TTC549 (cell line): ENCODE data around the gene PAEP.

Source experiments
- FAIRE-seq: peaks from 2 replicates; lab custom pipeline; 2012; peaks lifted over from hg19 to GRCh38; lab: Jason Lieb, UNC

The PAEP gene

DNA sequence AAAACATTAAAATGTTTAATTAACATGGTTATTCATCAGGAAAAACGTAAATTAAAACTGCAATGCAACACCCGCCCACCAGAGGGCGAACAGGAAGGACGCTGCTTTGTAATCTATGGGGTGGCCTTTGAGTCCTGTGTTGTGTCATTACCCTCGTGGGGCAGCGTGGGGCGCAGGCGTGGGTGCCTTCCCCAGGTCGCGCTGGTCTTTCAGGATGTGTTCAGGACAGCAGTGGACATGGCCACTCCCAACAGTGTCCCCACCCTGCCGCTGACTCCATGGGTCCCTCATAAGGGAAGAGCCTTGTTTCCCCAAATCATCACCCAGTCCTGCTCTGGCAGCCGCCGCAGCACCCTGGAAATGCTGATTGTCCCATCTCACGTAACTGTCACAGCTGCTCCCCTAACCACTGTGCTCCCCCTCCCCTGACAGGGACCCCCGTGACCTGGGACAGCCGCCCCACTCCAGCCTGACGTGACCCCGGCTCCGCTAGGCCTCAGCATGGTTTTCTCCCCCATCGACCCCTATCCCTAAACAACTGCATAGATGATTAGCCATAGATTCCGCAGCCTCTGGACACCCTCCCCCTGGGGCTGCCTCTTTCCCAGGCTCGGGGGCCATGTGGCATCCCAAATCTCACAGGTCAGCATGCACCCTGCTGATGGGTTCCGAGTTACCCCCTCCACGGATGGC is 41.4 kb downstream of the PAEP start:
- no peak for FAIRE-seq

DNA sequence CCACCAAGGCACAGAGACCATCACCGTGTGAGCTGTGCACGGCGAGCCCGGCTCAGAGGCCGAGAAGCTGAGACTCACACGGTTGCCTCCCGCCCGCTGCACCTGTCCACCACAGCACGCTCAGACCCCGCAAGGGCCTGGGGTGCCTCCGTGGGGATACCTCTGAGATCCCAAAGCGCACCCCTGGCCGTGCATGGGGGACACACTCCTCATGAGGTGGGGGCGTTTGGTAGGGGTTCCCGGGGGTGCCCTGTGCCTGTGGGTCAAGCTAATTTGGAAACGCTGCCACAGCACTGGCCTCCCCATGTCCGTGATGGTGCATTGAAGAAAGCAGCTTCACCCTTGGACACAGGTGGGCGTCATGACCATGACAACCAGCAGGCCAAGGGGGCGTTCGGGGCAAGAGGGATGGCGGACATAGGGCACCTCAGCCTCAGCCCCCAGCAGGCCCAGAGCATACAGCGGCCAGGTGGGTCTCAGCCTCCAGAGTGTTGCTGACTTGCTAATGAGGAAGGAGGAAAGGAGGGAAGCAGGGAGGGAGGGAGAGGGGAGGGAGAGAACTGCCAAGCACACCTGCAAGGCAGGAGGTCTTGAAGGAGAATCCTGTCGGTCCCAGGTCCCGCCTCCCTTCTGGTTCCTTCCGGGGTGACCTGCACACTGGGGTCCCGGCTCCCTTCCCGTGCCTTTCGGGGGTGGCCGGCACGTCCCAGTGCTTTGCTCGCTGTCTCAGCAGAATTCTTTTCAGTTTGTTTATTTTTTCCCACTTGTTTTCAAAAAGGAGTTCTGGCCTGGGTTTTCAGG is 43.1 kb downstream of the PAEP start:
- FAIRE-seq = no peak

DNA sequence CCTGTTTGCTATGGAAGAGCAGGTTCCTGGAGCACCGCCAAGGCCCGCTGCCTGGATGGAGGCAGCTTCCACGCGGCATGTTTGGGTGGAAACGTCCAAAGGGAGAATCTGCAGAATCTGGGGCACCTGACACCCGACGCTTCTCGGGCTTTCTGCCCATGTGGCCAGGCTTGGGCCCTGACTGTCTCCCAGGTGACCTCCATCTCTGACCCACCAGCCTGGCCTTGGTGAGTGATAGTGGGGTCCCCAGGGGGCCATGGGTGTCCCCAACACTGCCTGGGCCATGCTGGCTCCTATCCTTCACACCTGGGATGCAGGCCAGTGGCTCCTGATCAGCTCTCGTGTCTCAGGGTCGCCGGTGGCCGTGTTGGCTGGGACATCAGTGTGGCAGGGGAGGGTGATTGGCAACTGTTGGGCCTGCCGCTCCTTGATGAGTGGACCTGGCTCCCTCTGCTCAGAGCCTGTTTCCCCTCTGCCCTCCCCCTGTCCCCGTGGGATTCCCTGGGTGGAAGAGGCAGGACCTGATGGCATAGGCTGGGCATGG is 43.8 kb downstream of the PAEP start:
- no peak for FAIRE-seq

DNA sequence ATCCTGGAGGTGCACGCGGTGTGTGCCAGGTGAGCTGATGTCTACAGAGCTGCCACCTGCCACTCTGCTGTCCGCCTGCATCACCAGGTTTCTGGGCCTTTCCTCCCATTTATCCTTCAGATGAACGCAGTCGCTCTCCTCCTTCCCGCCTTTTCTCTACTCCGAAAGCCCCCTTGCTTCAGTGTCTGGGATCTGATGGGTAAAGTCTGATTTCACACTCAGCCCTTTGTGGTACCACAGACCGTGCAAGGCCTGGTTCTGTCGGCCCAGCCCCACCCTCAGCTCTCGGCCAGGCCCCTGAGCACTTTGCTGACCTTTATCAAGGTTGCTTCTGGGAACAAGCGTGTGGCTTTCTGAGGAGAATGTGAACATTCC is 45.3 kb downstream of the PAEP start:
- FAIRE-seq = no peak

DNA sequence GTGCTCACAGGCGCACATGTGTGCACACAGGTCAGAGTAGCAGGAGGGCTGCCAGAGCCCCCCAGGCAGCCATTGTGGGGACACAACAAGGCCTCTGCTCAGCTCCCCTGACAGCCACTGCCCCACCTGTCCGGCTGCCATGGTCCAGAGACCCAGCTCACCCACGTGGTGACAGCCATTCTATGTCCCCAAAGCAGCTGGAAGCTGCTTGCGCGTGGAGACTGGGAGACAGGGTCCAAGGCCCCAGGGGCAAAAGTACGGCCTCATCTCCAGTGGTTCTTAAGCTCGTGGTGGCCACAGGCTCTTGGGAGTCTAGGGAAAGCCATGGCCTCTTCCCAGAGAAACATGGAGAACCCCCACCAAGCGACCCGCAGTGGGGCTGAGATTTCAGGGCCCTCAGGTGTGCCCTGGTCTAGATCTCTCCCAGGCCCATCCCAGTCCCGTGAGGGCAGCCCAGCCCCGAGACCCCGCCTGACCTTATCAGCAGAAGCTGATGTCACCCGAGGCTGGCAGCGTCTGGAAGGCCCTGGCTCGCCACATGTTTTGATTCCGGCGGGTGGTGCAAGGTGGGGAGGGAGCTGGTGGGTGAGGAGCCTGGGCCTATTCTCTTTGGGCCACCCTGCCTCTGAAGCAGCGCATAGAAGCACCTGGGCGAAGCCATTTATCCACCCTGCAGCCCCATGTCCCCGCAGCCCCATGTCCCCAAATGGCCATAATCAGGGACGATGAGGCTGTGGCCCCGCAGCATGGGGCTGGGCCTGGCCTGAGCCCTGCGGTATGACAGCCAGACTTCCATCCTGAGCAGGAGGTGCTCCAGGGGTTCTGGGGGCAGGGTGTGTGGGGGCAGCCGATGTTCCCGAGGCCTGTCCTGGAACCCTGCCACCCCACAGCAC is 46.1 kb downstream of the PAEP start:
- FAIRE-seq = no peak

DNA sequence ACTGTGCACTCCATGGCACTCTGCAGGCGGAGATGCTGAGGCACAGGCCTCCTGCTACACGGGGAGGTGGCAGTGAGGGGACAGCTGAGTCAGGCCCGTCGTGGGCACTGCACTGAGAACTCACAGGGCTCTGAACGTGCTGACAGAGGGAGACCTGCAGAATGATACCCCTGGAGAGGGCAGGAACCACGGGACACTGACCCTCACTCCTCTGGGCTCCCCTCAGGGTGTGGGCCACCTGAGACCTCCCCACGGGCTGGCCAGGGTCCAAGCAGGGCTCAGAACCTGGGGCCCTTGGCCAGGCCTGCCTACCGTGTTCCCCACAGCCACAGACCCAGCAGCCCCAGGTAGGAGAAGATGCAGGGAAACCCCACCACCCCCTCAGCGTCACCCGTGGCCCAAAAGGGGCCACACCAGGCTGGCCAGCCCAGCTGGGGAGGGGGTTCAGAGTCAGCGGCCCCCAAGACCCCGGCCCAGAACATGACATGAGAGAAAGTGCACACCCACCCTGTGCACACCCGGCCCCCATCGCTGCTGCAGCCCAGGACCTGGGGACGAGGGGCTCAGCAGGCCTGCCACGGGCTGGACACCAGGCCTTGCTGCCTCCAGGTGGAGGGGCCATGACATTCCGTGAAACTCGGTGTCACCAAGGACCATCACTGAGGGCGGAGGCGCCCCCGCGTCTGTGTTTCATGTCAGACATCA is 46.9 kb downstream of the PAEP start:
- no peak for FAIRE-seq

DNA sequence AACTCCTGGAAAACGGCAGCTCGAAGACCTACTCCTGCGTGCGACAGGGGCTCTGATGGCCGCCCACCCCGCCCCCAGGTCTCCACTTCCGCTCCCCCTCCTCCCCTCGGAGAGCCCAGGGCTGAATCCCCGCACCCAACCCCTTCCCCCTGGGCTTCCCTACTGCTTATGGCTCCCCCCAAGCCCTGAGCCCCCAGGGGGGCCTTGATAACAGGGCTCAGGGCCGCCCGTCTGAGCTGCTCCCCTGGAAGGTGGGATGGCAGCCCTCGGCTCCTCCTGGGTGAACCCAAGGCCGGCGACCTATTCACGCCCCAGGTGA is 47.4 kb downstream of the PAEP start:
- FAIRE-seq = no peak

DNA sequence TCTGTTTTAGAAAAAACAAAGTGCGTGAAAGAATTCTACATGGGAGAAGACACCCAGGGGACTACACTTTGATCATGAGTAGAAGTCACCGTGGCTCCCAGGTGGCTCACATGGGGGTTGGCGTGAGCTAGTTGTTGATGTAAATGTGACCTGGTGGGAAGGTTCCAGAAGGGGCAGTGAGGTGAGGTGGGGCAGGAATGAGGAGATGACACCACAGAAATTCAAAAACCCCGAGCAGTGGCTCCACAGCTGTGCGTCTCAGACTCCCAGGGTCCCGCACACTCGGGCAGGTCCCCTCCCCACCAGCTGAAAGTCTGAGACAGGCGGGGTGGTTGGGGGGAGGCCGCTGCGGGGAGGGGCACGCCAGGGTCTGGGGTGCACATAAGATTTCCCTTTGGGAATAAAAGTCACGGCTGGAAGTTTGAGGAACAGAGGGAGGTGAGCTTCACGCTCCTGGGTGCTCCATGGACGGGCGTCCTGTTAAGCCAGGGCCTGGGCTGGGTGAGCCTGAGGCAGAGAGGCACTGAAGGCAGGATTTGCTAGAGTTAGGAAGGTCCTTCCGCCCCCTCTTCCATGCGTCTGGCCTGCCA is 47.9 kb downstream of the PAEP start:
- FAIRE-seq = no peak

DNA sequence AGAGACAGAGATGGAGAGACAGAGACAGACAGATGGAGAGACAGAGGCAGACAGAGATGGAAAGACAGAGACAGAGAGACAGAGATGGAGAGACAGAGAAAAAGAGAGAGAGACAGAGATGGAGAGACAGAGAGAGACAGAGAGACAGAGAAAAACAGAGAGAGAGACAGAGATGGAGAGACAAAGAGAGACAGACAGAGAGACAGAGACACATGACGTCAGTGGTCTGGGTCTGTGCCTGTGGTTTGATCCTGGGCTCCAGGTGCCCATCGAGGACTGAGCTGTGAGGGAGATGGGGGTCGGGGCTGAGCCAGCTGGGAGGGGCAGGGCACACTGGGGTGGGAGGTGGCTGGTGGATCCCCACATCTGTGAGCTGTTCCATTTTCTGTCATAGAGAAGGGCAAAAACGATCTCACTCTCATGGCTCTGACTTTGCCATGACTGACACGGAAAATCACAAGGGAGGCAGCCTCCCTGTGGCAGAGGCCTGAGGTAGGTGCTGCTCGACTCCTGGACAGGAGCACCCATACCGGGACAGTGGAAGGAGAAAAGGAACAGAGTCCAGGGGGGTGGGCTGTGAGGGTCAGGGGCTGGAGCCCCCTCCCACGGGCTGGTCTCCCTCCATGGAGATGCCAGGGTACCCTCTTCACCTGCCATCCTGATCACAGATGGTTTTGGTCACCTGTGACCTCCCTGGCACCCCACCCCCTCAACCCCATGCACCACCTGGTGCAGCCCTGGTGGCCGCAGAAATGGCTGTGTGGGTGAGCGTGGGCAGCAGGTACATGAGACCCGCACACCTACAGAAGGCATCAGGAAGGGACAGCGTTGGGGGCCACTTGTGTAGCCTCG is 49.0 kb downstream of the PAEP start:
- no peak for FAIRE-seq

DNA sequence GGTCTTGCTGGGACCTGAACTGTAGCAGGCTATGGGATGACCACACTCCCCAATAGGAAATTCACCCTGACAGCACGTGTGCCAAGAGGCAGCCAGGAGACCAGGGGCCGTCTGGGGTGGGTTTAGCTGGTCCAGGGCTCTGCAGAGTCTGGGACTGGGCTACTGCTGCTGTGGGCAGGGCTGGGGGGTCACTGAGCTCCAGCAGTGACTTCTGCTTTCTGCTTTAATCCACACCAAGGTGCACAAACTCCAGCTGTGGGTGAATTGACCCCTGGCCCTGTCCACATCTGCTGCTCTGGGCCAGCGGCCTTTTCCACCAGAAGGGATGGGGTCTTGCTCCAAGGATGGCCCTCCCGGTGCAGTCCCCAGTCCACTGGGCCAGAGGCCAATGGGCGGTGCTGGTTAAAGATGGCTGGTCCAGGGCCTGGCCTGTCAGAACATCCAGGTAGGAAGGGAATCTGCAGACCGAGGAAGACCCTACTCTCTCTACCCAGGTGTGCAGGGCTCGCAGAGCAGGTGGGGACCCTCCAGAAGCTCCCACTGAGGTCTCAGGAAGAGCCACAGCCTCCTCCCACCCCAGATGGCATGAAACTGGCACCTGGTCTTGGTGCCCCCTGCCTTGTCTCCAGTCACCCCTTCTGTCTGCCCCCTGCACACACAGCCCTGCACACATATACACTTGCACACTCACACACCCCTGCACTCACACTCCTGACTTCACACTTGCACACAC is 49.8 kb downstream of the PAEP start:
- no peak for FAIRE-seq

DNA sequence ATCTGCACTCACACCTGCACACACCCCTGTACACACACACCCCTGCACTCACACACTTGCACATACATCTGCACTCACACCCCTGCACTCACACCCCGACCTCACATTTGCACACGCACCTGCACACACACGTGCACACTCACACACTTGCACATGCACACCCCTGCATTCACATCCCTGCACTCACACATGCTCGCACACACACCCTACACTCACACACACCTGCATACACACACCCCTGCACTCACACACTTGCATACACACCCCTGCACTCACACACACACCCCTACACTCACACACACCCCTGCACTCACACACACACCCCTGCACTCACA is 50.3 kb downstream of the PAEP start:
- FAIRE-seq = no peak

DNA sequence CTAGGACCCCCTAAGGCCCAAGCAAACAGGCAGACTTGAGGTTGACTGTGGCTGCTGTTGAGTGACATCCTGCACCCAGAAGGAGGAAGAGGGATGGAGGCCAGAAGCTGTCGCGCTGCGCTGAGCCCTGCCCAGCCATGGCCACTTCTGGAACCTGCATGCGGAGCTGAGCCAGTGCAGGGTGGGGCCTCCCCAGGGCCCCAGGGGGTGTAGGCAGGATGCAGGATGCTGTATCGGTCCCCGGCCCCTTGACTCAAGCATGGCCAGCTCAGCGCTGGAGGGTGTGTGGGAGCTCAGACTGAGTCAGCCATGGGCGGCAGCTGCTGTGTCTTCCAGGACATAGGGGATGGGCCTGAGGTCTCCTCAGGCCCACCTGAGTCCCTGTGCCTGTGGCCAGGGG is 50.9 kb downstream of the PAEP start:
- FAIRE-seq = no peak

DNA sequence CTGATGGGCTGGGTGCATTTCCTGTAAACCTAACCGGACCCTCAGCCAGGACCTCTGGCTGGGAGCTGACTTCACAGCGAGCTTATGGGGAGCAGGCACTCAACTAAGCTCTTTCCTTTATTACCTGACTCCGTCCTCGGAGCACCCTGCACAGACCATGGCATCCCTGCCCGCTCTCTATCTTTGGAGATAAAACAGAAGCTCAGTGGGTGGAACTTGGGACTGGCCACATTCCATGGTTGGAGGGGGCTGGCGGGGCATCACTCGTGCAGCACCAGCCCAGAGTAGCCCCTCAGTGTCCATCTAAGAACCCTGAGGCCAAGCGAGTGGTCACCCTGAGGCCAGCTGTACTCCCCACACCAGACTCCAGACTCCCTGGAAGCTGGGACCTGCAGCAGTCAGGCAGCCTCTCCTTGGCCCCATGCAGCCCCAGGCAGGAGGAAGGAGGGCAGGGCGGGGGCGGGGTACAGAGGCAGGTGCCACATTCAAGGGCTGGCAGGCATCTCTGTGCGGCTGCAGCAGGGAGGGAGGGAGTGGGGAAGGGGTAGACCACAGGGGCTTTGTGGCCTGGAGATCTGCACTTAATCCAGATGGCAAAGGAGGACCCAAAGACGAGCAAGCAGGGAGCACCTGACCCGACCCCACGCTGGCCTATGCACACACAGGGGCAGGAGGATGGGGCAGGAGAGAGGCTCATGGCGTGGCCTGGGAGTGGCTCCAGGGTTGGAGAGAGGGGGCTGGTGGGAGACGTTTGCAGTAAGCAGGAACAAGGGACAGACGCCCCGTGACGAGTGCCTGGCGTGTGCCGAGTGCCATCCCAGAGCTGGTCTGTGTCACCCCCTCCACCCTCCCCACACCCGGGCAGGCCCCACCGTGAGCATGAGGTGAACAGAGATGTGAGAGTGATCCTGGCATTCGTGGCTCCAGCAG is 51.7 kb downstream of the PAEP start:
- no peak for FAIRE-seq

DNA sequence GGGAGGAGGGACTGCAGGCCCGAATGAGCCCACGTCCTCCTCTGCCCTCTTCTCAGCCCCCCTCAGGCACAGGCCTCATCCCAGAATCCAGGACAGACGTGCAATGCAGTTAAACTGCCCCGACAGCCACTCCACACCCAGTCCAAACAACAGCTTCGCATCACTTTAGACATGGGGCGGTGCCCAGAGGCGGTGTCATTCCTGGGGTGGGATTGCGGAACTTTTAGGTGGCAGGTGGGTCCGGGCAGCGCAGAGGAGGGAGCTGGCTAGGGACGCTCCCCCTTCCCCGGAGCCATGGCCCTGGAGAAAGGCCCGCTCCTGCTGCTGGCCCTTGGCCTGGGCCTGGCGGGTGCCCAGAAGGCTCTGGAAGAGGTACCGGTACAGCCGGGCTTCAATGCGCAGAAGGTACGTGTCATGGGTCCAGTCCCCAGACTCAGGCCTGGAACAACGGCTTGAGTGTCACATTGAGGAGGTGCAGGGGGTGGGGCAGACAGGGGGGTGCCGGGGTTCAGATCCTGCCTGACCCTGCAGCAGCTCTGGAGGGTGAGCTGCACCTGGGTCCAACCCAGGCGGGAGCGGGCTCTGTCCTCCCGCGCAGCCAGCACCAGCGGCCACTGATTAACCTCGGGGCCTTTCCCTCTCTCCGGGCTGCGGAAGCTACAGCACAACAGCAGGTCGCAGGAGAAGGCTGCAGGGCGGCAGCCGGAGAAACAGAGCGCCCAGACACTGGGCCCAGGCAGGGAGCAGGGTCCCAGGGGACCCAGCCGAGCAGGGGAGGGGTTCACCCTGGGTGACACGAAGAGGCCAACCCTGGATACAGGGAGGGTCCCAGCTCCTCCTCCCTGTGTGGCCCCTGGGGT is 52.6 kb downstream of the PAEP start:
- FAIRE-seq = no peak

DNA sequence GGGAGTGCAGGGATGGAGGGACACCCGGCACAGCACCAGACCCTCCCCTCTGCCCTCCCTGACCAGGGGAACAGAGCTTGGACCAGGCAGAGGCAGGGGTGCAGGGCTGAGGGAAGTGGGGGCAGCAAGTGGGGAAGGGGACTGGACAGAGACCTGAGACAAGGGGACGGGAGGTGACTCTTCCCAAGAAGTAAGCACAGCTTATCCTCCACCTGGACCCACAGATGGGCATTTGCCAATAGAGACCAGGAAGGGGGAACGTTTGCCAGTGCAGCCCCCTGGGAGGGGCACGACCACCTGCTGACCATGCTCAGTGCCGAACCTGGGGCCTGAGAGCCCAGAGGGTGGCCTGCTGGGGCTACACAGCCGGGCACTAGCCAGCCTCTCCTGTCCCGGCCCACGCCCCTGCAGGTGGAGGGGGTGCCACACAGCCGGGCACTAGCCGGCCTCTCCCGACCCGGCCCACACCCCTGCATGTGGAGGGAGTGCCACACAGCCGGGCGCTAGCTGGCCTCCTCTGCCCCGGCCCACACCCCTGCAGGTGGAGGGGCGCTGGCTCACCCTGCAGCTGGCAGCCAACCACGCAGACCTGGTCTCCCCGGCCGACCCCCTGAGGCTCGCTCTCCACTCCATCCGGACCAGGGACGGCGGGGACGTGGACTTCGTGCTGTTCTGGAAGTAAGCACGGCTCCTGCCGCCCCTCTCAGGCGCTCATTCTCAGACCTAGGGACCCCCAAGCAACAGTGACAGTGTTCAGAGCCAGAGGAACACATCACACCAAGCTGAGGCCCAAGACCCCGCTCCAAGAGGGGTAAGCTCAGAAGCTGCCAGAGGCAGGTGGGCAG is 53.5 kb downstream of the PAEP start:
- FAIRE-seq = no peak

DNA sequence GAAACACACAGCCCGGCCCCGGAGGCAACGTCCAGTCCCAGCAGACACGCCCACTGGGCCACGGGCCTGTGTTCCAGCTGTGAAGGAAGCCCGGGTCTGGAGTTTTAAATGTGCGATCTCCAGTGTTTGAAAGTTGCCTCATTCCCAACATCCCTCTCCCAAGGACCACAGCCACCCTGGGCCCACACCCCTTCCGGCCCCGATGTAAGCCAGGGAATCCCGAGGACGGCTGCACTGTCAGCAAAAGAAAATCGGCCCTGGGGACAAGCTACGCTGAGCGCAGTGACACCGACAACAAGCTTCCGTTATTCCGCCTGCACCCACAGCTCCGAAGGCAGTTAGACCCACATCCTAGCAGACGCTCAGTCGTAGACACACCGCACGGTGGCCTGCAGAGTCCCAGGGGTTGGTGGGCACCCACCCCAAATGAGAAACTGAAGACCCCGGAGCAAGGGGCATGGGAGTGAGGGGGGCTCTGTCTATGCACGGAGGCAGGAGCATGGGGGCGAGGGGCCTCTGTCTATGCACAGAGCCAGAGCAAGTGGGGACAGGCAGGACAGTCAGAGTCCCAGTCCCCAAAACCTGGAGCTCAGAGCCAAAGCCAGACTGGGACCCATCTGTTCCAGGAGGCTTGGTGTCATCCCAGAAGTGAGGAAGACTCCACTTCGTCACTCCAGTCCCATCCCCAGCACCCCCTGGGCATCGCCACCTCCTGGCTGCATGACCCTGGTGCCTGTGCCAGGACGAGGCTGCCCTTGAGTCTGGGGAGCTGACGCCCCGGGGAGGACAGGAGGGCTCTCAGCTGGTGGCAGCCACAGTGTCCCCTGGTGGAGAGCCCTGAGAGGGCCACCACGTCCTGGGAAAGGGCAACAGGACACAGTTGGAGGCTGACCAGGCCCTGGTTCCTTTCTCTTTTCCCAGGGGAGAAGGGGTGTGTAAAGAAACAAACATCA is 54.4 kb downstream of the PAEP start:
- no peak for FAIRE-seq
